ENCODE measurements around the gene CTNNA1. TPM values are rescaled to one million over a fixed set of nuclear protein-coding genes. Genes with fewer than 3 reads are reported as not detected.
A peak's percentile ranks its signal among the peaks of the same experiment; 100 is the strongest.

CTNNA1 gene
- total and polyA plus RNA-seq, 9 of the 15 experiments (the other 6 are each of a cell fraction or from before 2014, with no cell fraction given): 29.6 to 117 (median 89.1) TPM

DNA sequence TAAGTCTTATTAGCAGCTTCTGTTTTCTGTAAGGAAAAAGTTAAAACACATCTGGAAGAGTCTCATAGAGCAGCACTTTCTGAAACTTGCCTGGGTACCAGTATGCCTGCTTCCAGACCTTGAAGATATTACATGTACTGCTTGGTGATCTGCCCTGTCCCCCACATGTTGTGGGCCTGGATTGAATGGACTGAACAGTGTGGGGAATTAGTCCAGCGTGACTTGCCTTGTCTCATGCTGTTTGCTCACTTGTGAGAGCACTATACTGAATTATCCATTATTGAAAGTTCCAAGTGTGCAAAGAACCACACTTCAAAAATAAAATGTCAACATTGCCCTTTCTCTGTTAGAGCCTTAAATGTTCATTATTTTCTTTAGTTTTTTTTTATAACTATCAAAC, 8.9 kb downstream of the CTNNA1 start:
- intact Hi-C loops (cut with micrococcal nuclease) (no loop called here), in situ Hi-C loops (cut with MboI) (no loop called here)
- H3K4me2 ChIP-seq (ENCODE audit: insufficient read depth, low read length): no peak overlapping the region
- peak; percentile 15; the same call in 1 of the 3 replicates for ATAC-seq
- no peak for FAIRE-seq
- H3K79me2 ChIP-seq (ENCODE audit: control insufficient read depth, insufficient read depth, low read length): peaks cover 74% of the 10 kb centered on the region
- no peaks in the 10 kb centered on the region for H3K9me3 ChIP-seq (replicated peaks; ENCODE audit: control insufficient read depth, insufficient read depth, low read depth, low read length)
- no peak overlapping the region for H3K9ac ChIP-seq (ENCODE audit: insufficient read depth in 1 of 2, low read depth in 2 of 2, low read length in 2 of 2)
- H3K27me3 ChIP-seq (ENCODE audit: control insufficient read depth in 2 of 2, insufficient read depth in 2 of 2, low read length in 2 of 2): no peaks in the 10 kb centered on the region
- CTCF ChIA-PET (ENCODE audit: low intra/inter-chr PET ratio): no interaction called here
- TF ChIP-seq CREM (IDR thresholded peaks at IDR 0.05; ENCODE audit: low read depth) (no peak), KLF6 (CRISPR knock-in tag; IDR thresholded peaks at IDR 0.05; ENCODE audit: borderline replicate concordance) (no peak)
- 55% methylated on average over 1 of the region's 1 CpG for WGBS (ENCODE audit: insufficient coverage, low coverage, missing lambda C conversion rate)
- DNase-seq (ENCODE audit: extremely low read depth in 1 of 4, low spot score in 3 of 4): no peak
- H3K4me3 ChIP-seq: no peak overlapping the region
- no peak overlapping the region for H3K27ac ChIP-seq (ENCODE audit: extremely low read depth, low read depth, low read length)
- peaks cover 3% of the 10 kb centered on the region for H3K9me1 ChIP-seq (ENCODE audit: control insufficient read depth, insufficient read depth, low read length)
- no TSS peak for BruUV-seq (replicated peaks)
- peaks cover 6 to 12% of the 10 kb centered on the region in 2 experiments; a peak in 4 of 5 replicates for H3K4me1 ChIP-seq (replicated peaks in 1 of 2; ENCODE audit: control insufficient read depth in 2 of 2, insufficient read depth in 2 of 2, low read length in 2 of 2)
- peaks cover 12% of the 10 kb centered on the region for H4K20me1 ChIP-seq (replicated peaks; ENCODE audit: control insufficient read depth, insufficient read depth, low read length)
- no peak overlapping the region for H2AFZ ChIP-seq (ENCODE audit: low read depth, low read length)
- POLR2A ChIA-PET: interaction anchor here (0.7 to 1.6 kb wide), 4 partner anchors 8 to 19 kb away, joined by 3 to 7 read pairs (median 6); no protein-coding TSS in a partner anchor
- peaks cover 12% of the 10 kb centered on the region for H3K36me3 ChIP-seq (ENCODE audit: control insufficient read depth, insufficient read depth, low read length)

DNA sequence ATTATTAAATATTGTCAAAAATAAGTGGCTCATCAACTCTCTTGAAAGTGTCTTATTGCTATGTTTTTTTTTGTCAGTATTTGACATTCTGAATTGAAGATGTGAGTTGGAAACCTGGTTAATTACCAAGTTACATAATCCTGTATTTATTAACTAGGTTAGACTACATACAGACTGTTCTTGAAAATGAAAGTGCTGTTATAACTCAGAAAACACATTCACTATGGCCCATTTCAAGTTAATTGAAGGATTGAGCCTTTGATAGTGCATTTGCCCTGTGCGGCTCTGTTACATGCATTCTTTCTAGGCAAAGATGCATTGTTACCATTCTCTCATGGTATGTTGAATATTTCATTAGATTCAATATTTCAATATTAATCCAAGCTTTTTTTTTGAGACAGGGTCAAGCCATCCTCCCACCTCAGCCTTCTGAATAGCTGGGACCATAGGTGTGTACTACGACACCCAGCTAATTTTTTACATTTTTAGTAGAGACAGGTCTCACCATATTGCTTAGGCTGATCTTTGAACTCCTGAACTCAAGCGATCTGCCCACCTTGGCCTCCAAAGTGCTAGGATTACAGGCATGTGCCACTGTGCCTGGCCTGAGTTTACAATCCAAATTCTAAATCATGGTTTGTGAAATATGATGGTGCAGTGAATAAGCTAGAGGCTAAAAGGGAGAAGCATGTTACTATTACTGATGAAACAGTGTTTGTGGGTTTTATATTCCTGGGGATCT, 10.0 kb downstream of the CTNNA1 start:
- ChIA-PET CTCF (ENCODE audit: low intra/inter-chr PET ratio) (no interaction called here), POLR2A (interaction anchor here (0.6 to 1.6 kb wide), 4 partner anchors 9 to 510 kb away, joined by 3 to 8 read pairs (median 5); no protein-coding TSS in a partner anchor)
- Histone ChIP-seq H3K9me3 (replicated peaks; ENCODE audit: control insufficient read depth, insufficient read depth, low read depth, low read length) (no peaks in the 10 kb centered on the region), H3K79me2 (ENCODE audit: control insufficient read depth, insufficient read depth, low read length) (peaks cover 76% of the 10 kb centered on the region), H3K27me3 (ENCODE audit: control insufficient read depth in 2 of 2, insufficient read depth in 2 of 2, low read length in 2 of 2) (no peaks in the 10 kb centered on the region), H3K4me3 (no peak overlapping the region), H4K20me1 (replicated peaks; ENCODE audit: control insufficient read depth, insufficient read depth, low read length) (peaks cover 9% of the 10 kb centered on the region), H3K9ac (ENCODE audit: insufficient read depth in 1 of 2, low read depth in 2 of 2, low read length in 2 of 2) (no peak overlapping the region), H3K9me1 (ENCODE audit: control insufficient read depth, insufficient read depth, low read length) (peaks cover 3% of the 10 kb centered on the region), H3K27ac (ENCODE audit: extremely low read depth, low read depth, low read length) (no peak overlapping the region), H2AFZ (ENCODE audit: low read depth, low read length) (no peak overlapping the region), H3K4me2 (ENCODE audit: insufficient read depth, low read length) (no peak overlapping the region), H3K36me3 (ENCODE audit: control insufficient read depth, insufficient read depth, low read length) (peaks cover 8% of the 10 kb centered on the region), H3K4me1 (replicated peaks in 1 of 2; ENCODE audit: control insufficient read depth in 2 of 2, insufficient read depth in 2 of 2, low read length in 2 of 2) (peaks cover 6 to 12% of the 10 kb centered on the region in 2 experiments; a peak in 4 of 5 replicates)
- intact Hi-C loops (cut with micrococcal nuclease): no loop called here
- FAIRE-seq (no peak), ATAC-seq (no peak), DNase-seq (ENCODE audit: extremely low read depth in 1 of 4, low spot score in 3 of 4) (no peak)
- no TSS peak for BruUV-seq (replicated peaks)
- 82% methylated on average over 3 of the region's 3 CpGs for WGBS (ENCODE audit: insufficient coverage, low coverage, missing lambda C conversion rate)
- in situ Hi-C loops (cut with MboI): no loop called here
- TF ChIP-seq CHCHD3 (CRISPR knock-in tag; IDR thresholded peaks at IDR 0.05) (no peak), CBX3 (IDR thresholded peaks at IDR 0.05; ENCODE audit: borderline replicate concordance in 1 of 2, low read length in 2 of 2) (no peak)

Data from K562 (cell line).